Naive thymus-derived CD8-positive, alpha-beta T cell (primary cell): ENCODE results near the gene CCND1. TPM values are rescaled to one million over a fixed set of nuclear protein-coding genes. Genes with fewer than 3 reads are reported as not detected.

Experiments used
- ATAC-seq, 2 donors: fragments of 150-1000 bp; cut with Tn5 transposase in 1 of 2; sonication (Bioruptor Pico), chemical (Tn5 transposase) in 1 of 2; 1 replicate in 1 of 2; 2 replicates in 1 of 2; pipeline ENCODE4 v1.10.0; 2021; ENCODE audit warnings: mild to moderate bottlenecking in 2 of 2, moderate library complexity in 2 of 2
- POLR2A ChIA-PET: fragments of 350-600 bp; sonication (Branson Sonifier 250); formaldehyde crosslinking; loops from one replicate; lab custom pipeline; 2021; ENCODE audit warnings: antibody characterized with exemption; lab: Charles Lee
- DNase-seq, 10 donors: peaks; one replicate each; pipeline versions ENCODE4 v3.0.0 to v3.0.0-alpha.2; 2020 to 2022
- H3K27ac Mint-ChIP-seq, 10 donors: one replicate each; pipeline ENCODE4 v1.8.0; 2020 to 2022; ENCODE audit warnings: mild to moderate bottlenecking in 10 of 10, mixed read lengths in 10 of 10, moderate library complexity in 4 of 10, inconsistent platforms in 1 of 10
- H3K27me3 Mint-ChIP-seq, 5 donors: one replicate each; pipeline ENCODE4 v1.8.0; 2021 to 2022; ENCODE audit warnings: mixed read lengths in 5 of 5
- H3K36me3 Mint-ChIP-seq, 3 donors: one replicate each; pipeline ENCODE4 v1.8.0; 2020 to 2022; ENCODE audit warnings: mixed read lengths in 3 of 3, mild to moderate bottlenecking in 2 of 3, inconsistent platforms in 1 of 3
- H3K4me1 Mint-ChIP-seq, 4 donors: one replicate each; pipeline ENCODE4 v1.8.0; 2021 to 2022; ENCODE audit warnings: mixed read lengths in 4 of 4
- H3K4me3 Mint-ChIP-seq, 10 donors: one replicate each; pipeline ENCODE4 v1.8.0; 2020 to 2022; ENCODE audit warnings: mild to moderate bottlenecking in 10 of 10, mixed read lengths in 10 of 10, moderate library complexity in 6 of 10, inconsistent platforms in 1 of 10
- H3K9me3 Mint-ChIP-seq, 9 donors: one replicate each; pipeline ENCODE4 v1.8.0; 2020 to 2022; ENCODE audit warnings: mixed read lengths in 9 of 9, mild to moderate bottlenecking in 3 of 9, inconsistent platforms in 1 of 9, moderate library complexity in 1 of 9
- polyA plus RNA-seq, 3 donors: library from polyadenylated mRNA; unstranded; fragments of 300-500 nt; fragmentation: Illumina TruSeq; gene quantifications; one replicate each; pipeline ENCODE4 v1.2.3, GENCODE V29; 2021
- total RNA-seq, 8 experiments: library from RNA in 2 of 8; stranded (reverse) in 2 of 8; gene quantifications; one replicate each; pipeline ENCODE4 v1.2.3 and lab custom pipeline; 2021 to 2026

The CCND1 gene
- total and polyA plus RNA-seq, 5 experiments from 2014 or later = 0.03 to 0.74 (median 0.08) TPM

- peaks cover 0 to 31% (median 0%) of the 10 kb centered on the region in 3 donors for H3K36me3 Mint-ChIP-seq
- peaks cover 0 to 6% (median 0%) of the 10 kb centered on the region in 4 donors for H3K4me1 Mint-ChIP-seq
- H3K27me3 Mint-ChIP-seq = no peaks in the 10 kb centered on the region
- H3K9me3 Mint-ChIP-seq = no peaks in the 10 kb centered on the region
- DNase-seq = no peak
- H3K27ac Mint-ChIP-seq = peak overlapping the region in 2 of 10 donors; percentile 48 to 57
- POLR2A ChIA-PET = no interaction called here
- no peak for ATAC-seq
- no peak overlapping the region for H3K4me3 Mint-ChIP-seq
Observed at GRCh38 chr11:69660001-69660500, 19.1 kb downstream of the CCND1 start.

GRCh38 chr11:69661413-69661715 lies 20.4 kb downstream of the CCND1 start:
- H3K36me3 Mint-ChIP-seq = peaks cover 0 to 39% (median 0%) of the 10 kb centered on the region in 3 donors
- ATAC-seq = no peak
- H3K4me3 Mint-ChIP-seq = no peak overlapping the region
- H3K27ac Mint-ChIP-seq = peak overlapping the region in 1 of 10 donors; percentile 63
- no peak for DNase-seq
- H3K4me1 Mint-ChIP-seq = peaks cover 0 to 4% (median 0%) of the 10 kb centered on the region in 4 donors
- no peaks in the 10 kb centered on the region for H3K27me3 Mint-ChIP-seq
- POLR2A ChIA-PET = no interaction called here
- H3K9me3 Mint-ChIP-seq = no peaks in the 10 kb centered on the region

- H3K4me1 Mint-ChIP-seq = peaks cover 0 to 4% (median 0%) of the 10 kb centered on the region in 4 donors
- H3K36me3 Mint-ChIP-seq = peaks cover 0 to 44% (median 0%) of the 10 kb centered on the region in 3 donors
- POLR2A ChIA-PET = no interaction called here
- ATAC-seq (no peak), DNase-seq (no peak)
- H3K9me3 Mint-ChIP-seq = no peaks in the 10 kb centered on the region
- H3K27ac Mint-ChIP-seq = peak overlapping the region in 1 of 10 donors; percentile 66
- no peaks in the 10 kb centered on the region for H3K27me3 Mint-ChIP-seq
- H3K4me3 Mint-ChIP-seq = no peak overlapping the region
Observed at GRCh38 chr11:69662021-69662698, 21.2 kb downstream of the CCND1 start.

- peak overlapping the region in 2 of 10 donors; percentile 60 to 66 for H3K27ac Mint-ChIP-seq
- DNase-seq (peak in 1 of 10 donors; percentile 52), ATAC-seq (no peak)
- H3K36me3 Mint-ChIP-seq = peaks cover 0 to 50% (median 0%) of the 10 kb centered on the region in 3 donors
- H3K4me1 Mint-ChIP-seq = peaks cover 0 to 4% (median 0%) of the 10 kb centered on the region in 4 donors
- POLR2A ChIA-PET = no interaction called here
- H3K27me3 Mint-ChIP-seq = no peaks in the 10 kb centered on the region
- no peak overlapping the region for H3K4me3 Mint-ChIP-seq
- no peaks in the 10 kb centered on the region for H3K9me3 Mint-ChIP-seq
Observed at GRCh38 chr11:69662806-69663205, 21.9 kb downstream of the CCND1 start.

- ATAC-seq = no peak
- H3K36me3 Mint-ChIP-seq = peaks cover 0 to 55% (median 0%) of the 10 kb centered on the region in 3 donors
Observed at GRCh38 chr11:69663326-69663725, 22.4 kb downstream of the CCND1 start.

GRCh38 chr11:69664103-69664775 lies 23.3 kb downstream of the CCND1 start:
- H3K4me1 Mint-ChIP-seq = peaks cover 0 to 4% (median 0%) of the 10 kb centered on the region in 4 donors
- H3K4me3 Mint-ChIP-seq = no peak overlapping the region
- H3K27me3 Mint-ChIP-seq = no peaks in the 10 kb centered on the region
- peaks cover 0 to 64% (median 0%) of the 10 kb centered on the region in 3 donors for H3K36me3 Mint-ChIP-seq
- H3K27ac Mint-ChIP-seq = peak overlapping the region in 3 of 10 donors; percentile 1 to 48 (median 43)
- ATAC-seq (no peak), DNase-seq (peak in 1 of 10 donors; percentile 10)
- POLR2A ChIA-PET = interaction anchor here (0.9 kb wide), 1 partner anchor 11 kb away, joined by 3 read pairs; the partner anchor contains the start of gene LTO1
- no peaks in the 10 kb centered on the region for H3K9me3 Mint-ChIP-seq

More at GRCh38 chr11:69663326-69663725, 22.4 kb downstream of the CCND1 start:
- POLR2A ChIA-PET = no interaction called here
- Mint-ChIP-seq H3K27ac (peak overlapping the region in 3 of 10 donors; percentile 18 to 66 (median 27)), H3K27me3 (no peaks in the 10 kb centered on the region), H3K4me1 (peaks cover 0 to 4% (median 0%) of the 10 kb centered on the region in 4 donors), H3K9me3 (no peaks in the 10 kb centered on the region), H3K4me3 (no peak overlapping the region)
- peak in 1 of 10 donors; percentile 24 for DNase-seq

- POLR2A ChIA-PET = interaction anchor here (0.9 to 1.9 kb wide), 2 partner anchors 10 kb away, joined by 3 to 7 read pairs; partner anchors contain the start of gene LTO1
- DNase-seq = peak in 1 of 10 donors; percentile 51
- no peak for ATAC-seq
- peak overlapping the region in 2 of 10 donors; percentile 69 for H3K27ac Mint-ChIP-seq
- H3K9me3 Mint-ChIP-seq = no peaks in the 10 kb centered on the region
- peaks cover 0 to 4% (median under 1%) of the 10 kb centered on the region in 4 donors for H3K4me1 Mint-ChIP-seq
- H3K27me3 Mint-ChIP-seq = no peaks in the 10 kb centered on the region
- H3K36me3 Mint-ChIP-seq = peaks cover 0 to 68% (median 0%) of the 10 kb centered on the region in 3 donors
- no peak overlapping the region for H3K4me3 Mint-ChIP-seq
Observed at GRCh38 chr11:69664901-69665300, 23.9 kb downstream of the CCND1 start.

GRCh38 chr11:69665669-69666068 lies 24.7 kb downstream of the CCND1 start:
- no peak overlapping the region for H3K4me3 Mint-ChIP-seq
- H3K4me1 Mint-ChIP-seq = peaks cover 0 to 9% (median 7%) of the 10 kb centered on the region in 4 donors
- peaks cover 0 to 74% (median 0%) of the 10 kb centered on the region in 3 donors for H3K36me3 Mint-ChIP-seq
- no peaks in the 10 kb centered on the region for H3K27me3 Mint-ChIP-seq
- DNase-seq (peak in 1 of 10 donors; percentile 43), ATAC-seq (no peak)
- H3K27ac Mint-ChIP-seq = no peak overlapping the region
- POLR2A ChIA-PET = interaction anchor here (1.9 kb wide), 1 partner anchor 9 kb away, joined by 7 read pairs; the partner anchor contains the start of gene LTO1
- no peaks in the 10 kb centered on the region for H3K9me3 Mint-ChIP-seq

GRCh38 chr11:69666261-69666660 lies 25.3 kb downstream of the CCND1 start:
- Mint-ChIP-seq H3K27ac (peak overlapping the region in 1 of 10 donors; percentile 2), H3K9me3 (no peaks in the 10 kb centered on the region), H3K4me1 (peaks cover 0 to 10% (median 8%) of the 10 kb centered on the region in 4 donors), H3K4me3 (no peak overlapping the region), H3K36me3 (peaks cover 0 to 77% (median 0%) of the 10 kb centered on the region in 3 donors), H3K27me3 (no peaks in the 10 kb centered on the region)
- POLR2A ChIA-PET = interaction anchor here (1.9 kb wide), 1 partner anchor 9 kb away, joined by 7 read pairs; the partner anchor contains the start of gene LTO1
- DNase-seq (peak in 1 of 10 donors; percentile 32), ATAC-seq (no peak)

GRCh38 chr11:69666752-69667536 lies 26.0 kb downstream of the CCND1 start:
- H3K27ac Mint-ChIP-seq = no peak overlapping the region
- H3K4me1 Mint-ChIP-seq = peaks cover 0 to 13% (median 9%) of the 10 kb centered on the region in 4 donors
- peaks cover 0 to 82% (median 0%) of the 10 kb centered on the region in 3 donors for H3K36me3 Mint-ChIP-seq
- ATAC-seq (no peak), DNase-seq (peak in 1 of 10 donors; percentile 44)
- H3K9me3 Mint-ChIP-seq = no peaks in the 10 kb centered on the region
- POLR2A ChIA-PET = interaction anchor here (1.9 kb wide), 1 partner anchor 8 kb away, joined by 7 read pairs; the partner anchor contains the start of gene LTO1
- H3K4me3 Mint-ChIP-seq = peak overlapping the region in 1 of 10 donors; percentile 14
- no peaks in the 10 kb centered on the region for H3K27me3 Mint-ChIP-seq

GRCh38 chr11:69667619-69668604 lies 27.0 kb downstream of the CCND1 start:
- H3K4me3 Mint-ChIP-seq = no peak overlapping the region
- H3K36me3 Mint-ChIP-seq = peaks cover 0 to 86% (median 0%) of the 10 kb centered on the region in 3 donors
- POLR2A ChIA-PET = no interaction called here
- H3K4me1 Mint-ChIP-seq = peaks cover 9 to 16% (median 13%) of the 10 kb centered on the region in 4 donors
- H3K27me3 Mint-ChIP-seq = no peaks in the 10 kb centered on the region
- peak in 1 of 10 donors; percentile 37 for DNase-seq
- no peaks in the 10 kb centered on the region for H3K9me3 Mint-ChIP-seq
- no peak for ATAC-seq
- H3K27ac Mint-ChIP-seq = peak overlapping the region in 1 of 10 donors; percentile 15
